Measurements from ENCODE around the gene TMX3.
A peak's percentile ranks its signal among the peaks of the same experiment; 100 is the strongest.

The TMX3 gene

GRCh38 chr18:68679528-68679927, 35.4 kb downstream of the TMX3 start:
- DNase-seq (ENCODE audit: low read depth) = no peak
- H3K4me3 ChIP-seq (ENCODE audit: low read depth, low read length) = no peak overlapping the region
- in situ Hi-C loops (cut with HindIII; ENCODE audit: low sequenced_read_pairs) = no loop called here
- TF ChIP-seq CTCF (IDR thresholded peaks at IDR 0.05; ENCODE audit: low read depth, low read length, missing control alignments) = no peak

DNA sequence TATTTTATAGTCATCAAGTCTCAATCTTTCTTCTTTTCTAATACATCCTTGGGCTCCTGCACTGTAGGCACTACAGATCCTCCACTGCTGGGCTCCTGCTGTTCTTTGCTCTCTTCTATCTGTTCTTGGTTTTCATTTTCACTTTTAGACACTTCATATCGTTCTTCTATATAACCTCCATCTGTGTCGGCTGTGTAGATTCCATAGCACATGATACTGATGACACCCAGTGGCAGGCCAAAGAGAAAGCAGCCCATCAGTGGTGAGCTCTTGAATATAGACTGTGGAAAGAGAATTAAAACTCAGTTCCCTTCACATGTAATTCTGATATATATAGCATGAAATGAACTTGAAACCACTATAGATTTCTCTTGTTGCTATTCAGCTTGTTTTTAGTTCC, 38.0 kb downstream of the TMX3 start:
- in situ Hi-C loops (cut with HindIII; ENCODE audit: low sequenced_read_pairs) = no loop called here

GRCh38 chr18:68667121-68667520, 47.8 kb downstream of the TMX3 start:
- in situ Hi-C loops (cut with HindIII; ENCODE audit: low sequenced_read_pairs) = no loop called here
- DNase-seq (ENCODE audit: low read depth) = no peak
- no peak for TF ChIP-seq CTCF (IDR thresholded peaks at IDR 0.05; ENCODE audit: low read depth, low read length, missing control alignments)
- H3K4me3 ChIP-seq (ENCODE audit: low read depth, low read length) = no peak overlapping the region

More for the DNA sequence above, 38.0 kb downstream of the TMX3 start:
- H3K4me3 ChIP-seq (ENCODE audit: low read depth, low read length) = no peak overlapping the region
- TF ChIP-seq CTCF (IDR thresholded peaks at IDR 0.05; ENCODE audit: low read depth, low read length, missing control alignments) = peak; percentile 15
- DNase-seq (ENCODE audit: low read depth) = no peak

- in situ Hi-C loops (cut with HindIII; ENCODE audit: low sequenced_read_pairs) = no loop called here
- H3K4me3 ChIP-seq (ENCODE audit: low read depth, low read length) = no peak overlapping the region
- no peak for DNase-seq (ENCODE audit: low read depth)
- TF ChIP-seq CTCF (IDR thresholded peaks at IDR 0.05; ENCODE audit: low read depth, low read length, missing control alignments) = no peak
These were observed 48.5 kb downstream of the TMX3 start for GRCh38 chr18:68666381-68666780.

- no peak for TF ChIP-seq CTCF (IDR thresholded peaks at IDR 0.05; ENCODE audit: low read depth, low read length, missing control alignments)
- in situ Hi-C loops (cut with HindIII; ENCODE audit: low sequenced_read_pairs) = no loop called here
- H3K4me3 ChIP-seq (ENCODE audit: low read depth, low read length) = no peak overlapping the region
- DNase-seq (ENCODE audit: low read depth) = no peak
These were observed 49.3 kb downstream of the TMX3 start for GRCh38 chr18:68665628-68666027.

DNA sequence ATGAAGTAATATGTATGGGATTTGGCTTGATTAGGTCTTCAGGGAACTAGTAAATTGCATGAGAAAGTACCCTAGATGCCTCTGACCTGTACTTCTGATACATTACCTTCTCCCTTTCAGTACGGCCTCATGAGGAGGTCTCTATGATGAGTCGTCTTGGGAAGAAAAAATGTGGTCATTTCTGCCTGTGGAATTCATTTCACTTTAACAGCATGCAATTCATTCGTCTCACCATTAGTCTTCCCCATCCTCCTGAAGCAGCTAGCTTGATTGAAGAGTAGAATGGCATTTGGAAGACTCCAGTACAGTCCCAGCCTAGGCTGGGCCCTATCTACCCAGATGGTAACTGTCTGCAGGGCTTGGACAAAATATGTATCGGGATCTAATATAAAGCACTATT, 52.2 kb downstream of the TMX3 start:
- H3K4me3 ChIP-seq (ENCODE audit: low read depth, low read length) = no peak overlapping the region
- peak; percentile 20 for TF ChIP-seq CTCF (IDR thresholded peaks at IDR 0.05; ENCODE audit: low read depth, low read length, missing control alignments)
- in situ Hi-C loops (cut with HindIII; ENCODE audit: low sequenced_read_pairs) = no loop called here
- peak; percentile 22 for DNase-seq (ENCODE audit: low read depth)
